IMR-90 (cell line): ENCODE measurements around the gene TMEM52. TPM values are rescaled to one million over a fixed set of nuclear protein-coding genes. Genes with fewer than 3 reads are reported as not detected.

Experiments
- ATAC-seq: fragments of 200-7000 bp; cut with Tn5 transposase; 2 replicates; pipeline ENCODE4 v1.9.1; 2020; ENCODE audit warnings: low read depth, mild to moderate bottlenecking, moderate library complexity
- BruUV-seq: library from RNA; stranded (reverse); fragments of 400-500 nt; replicated peaks from 2 replicates; lab custom pipeline; 2021; lab: Mats Ljungman, UMichigan
- CTCF ChIA-PET: fragments of 300-600 bp; formaldehyde crosslinking; extraction: SDS; loops from one replicate; lab custom pipeline; 2021; ENCODE audit warnings: antibody characterized with exemption; lab: Yijun Ruan, JAX
- POLR2A ChIA-PET: fragments of 300-600 bp; sonication (Branson Sonifier 250); formaldehyde crosslinking; loops from one replicate; lab custom pipeline; 2022; ENCODE audit warnings: antibody characterized with exemption; ENCODE audit not compliant: unreplicated experiment; lab: Charles Lee
- DNase-seq: peaks from one replicate; pipeline ENCODE4 v3.0.0; 2013
- H2AFZ ChIP-seq: replicated peaks from 2 replicates; pipeline ENCODE3; 2013; ENCODE audit warnings: low read length, mild to moderate bottlenecking; ENCODE audit not compliant: poor library complexity
- H2AK5ac ChIP-seq: 2 replicates; pipeline ENCODE4 v1.6.1; 2013; ENCODE audit warnings: low read depth, low read length, inconsistent platforms
- H2AK9ac ChIP-seq: replicated peaks from 2 replicates; pipeline ENCODE3; 2013; ENCODE audit warnings: mild to moderate bottlenecking, low read depth, low read length, moderate library complexity; ENCODE audit not compliant: poor library complexity
- H2BK120ac ChIP-seq: 2 replicates; pipeline ENCODE4 v1.6.1; 2013; ENCODE audit warnings: low read depth, low read length, inconsistent platforms
- H2BK15ac ChIP-seq: 3 replicates; pipeline ENCODE4 v1.6.1; 2013; ENCODE audit warnings: low read depth, low read length, inconsistent platforms
- H2BK20ac ChIP-seq: 2 replicates; pipeline ENCODE4 v1.6.1; 2013; ENCODE audit warnings: low read depth, mild to moderate bottlenecking, inconsistent platforms, low read length, moderate library complexity
- H2BK5ac ChIP-seq: 2 replicates; pipeline ENCODE4 v1.6.1; 2013; ENCODE audit warnings: mild to moderate bottlenecking, low read depth, low read length, inconsistent platforms; ENCODE audit not compliant: poor library complexity, severe bottlenecking
- H3K14ac ChIP-seq: replicated peaks from 2 replicates; pipeline ENCODE4 v1.6.1; 2013; ENCODE audit warnings: low read depth, low read length, inconsistent platforms
- H3K18ac ChIP-seq: 2 replicates; pipeline ENCODE4 v1.6.1; 2013; ENCODE audit warnings: low read depth, low read length, control low read depth
- H3K23ac ChIP-seq: 2 replicates; pipeline ENCODE4 v1.6.1; 2013; ENCODE audit warnings: low read depth, low read length, inconsistent platforms
- H3K27ac ChIP-seq: 2 replicates; pipeline ENCODE4 v1.5.1; 2013; ENCODE audit warnings: mild to moderate bottlenecking, control low read depth, low read length; ENCODE audit not compliant: insufficient read depth
- H3K27me3 ChIP-seq: 2 replicates; pipeline ENCODE4 v1.6.1; 2013; ENCODE audit warnings: low read length; ENCODE audit not compliant: control insufficient read depth, insufficient read depth
- H3K36me3 ChIP-seq: 2 replicates; pipeline ENCODE4 v1.6.1; 2013; ENCODE audit warnings: low read length, mixed read lengths; ENCODE audit not compliant: control insufficient read depth, insufficient read depth
- H3K4ac ChIP-seq: 2 replicates; pipeline ENCODE4 v1.6.1; 2013; ENCODE audit warnings: low read depth, low read length, inconsistent platforms
- H3K4me1 ChIP-seq: 2 replicates; pipeline ENCODE4 v1.6.1; 2013; ENCODE audit warnings: low read length, mixed read lengths; ENCODE audit not compliant: control insufficient read depth, insufficient read depth
- H3K4me2 ChIP-seq: 2 replicates; pipeline ENCODE4 v1.6.1; 2013; ENCODE audit warnings: low read depth, mild to moderate bottlenecking, control low read depth, low read length, moderate library complexity
- H3K4me3 ChIP-seq: 2 replicates; pipeline ENCODE4 v1.5.1; 2013; ENCODE audit warnings: low read depth, mild to moderate bottlenecking, control low read depth, low read length, moderate library complexity; ENCODE audit not compliant: insufficient read depth
- H3K56ac ChIP-seq: 2 replicates; pipeline ENCODE4 v1.6.1; 2013; ENCODE audit warnings: low read length, inconsistent platforms; ENCODE audit not compliant: insufficient read depth; ENCODE audit errors: extremely low read depth
- H3K79me1 ChIP-seq, 2 experiments: 2 replicates each; pipeline ENCODE4 v1.6.1; 2013; ENCODE audit warnings: low read length in 2 of 2, inconsistent platforms in 1 of 2, low read depth in 1 of 2
- H3K9ac ChIP-seq: 2 replicates; pipeline ENCODE4 v1.6.1; 2013; ENCODE audit warnings: low read depth, low read length, control low read depth
- H3K9me1 ChIP-seq: 2 replicates; pipeline ENCODE4 v1.6.1; 2013; ENCODE audit warnings: low read length, inconsistent platforms; ENCODE audit not compliant: insufficient read depth
- H3K9me3 ChIP-seq: 2 replicates; pipeline ENCODE4 v1.6.1; 2013; ENCODE audit warnings: low read length; ENCODE audit not compliant: control insufficient read depth, insufficient read depth
- H4K20me1 ChIP-seq: 2 replicates; pipeline ENCODE4 v1.6.1; 2013; ENCODE audit warnings: low read length, inconsistent platforms; ENCODE audit not compliant: insufficient read depth
- H4K5ac ChIP-seq: 2 replicates; pipeline ENCODE4 v1.6.1; 2013; ENCODE audit warnings: mild to moderate bottlenecking, low read depth, low read length, control low read depth
- H4K8ac ChIP-seq, 2 experiments: 2 replicates each; pipeline ENCODE4 v1.6.1; 2013; ENCODE audit warnings: low read depth in 2 of 2, low read length in 2 of 2, control low read depth in 1 of 2, inconsistent platforms in 1 of 2
- H4K91ac ChIP-seq: 2 replicates; pipeline ENCODE4 v1.6.1; 2013; ENCODE audit warnings: low read depth, low read length, inconsistent platforms; ENCODE audit not compliant: insufficient read depth
- CEBPB ChIP-seq: IDR thresholded peaks from 2 replicates; pipeline ENCODE4 v1.6.1; 2012; ENCODE audit warnings: low read depth, low read length, improper control_type of control experiment
- CHD1 ChIP-seq: IDR thresholded peaks from 2 replicates; pipeline ENCODE4 v1.6.1; 2012; ENCODE audit warnings: low read depth, low read length, improper control_type of control experiment
- CTCF ChIP-seq: conservative IDR thresholded peaks from 2 replicates; pipeline ENCODE4 v1.5.1; 2012; ENCODE audit warnings: mild to moderate bottlenecking, low read depth, low read length, improper control_type of control experiment
- ELK1 ChIP-seq: fragments of 150-350 bp; IDR thresholded peaks from 2 replicates; pipeline ENCODE4 v1.6.1; 2016; ENCODE audit warnings: low read depth, mild to moderate bottlenecking, low read length, moderate library complexity, borderline replicate concordance
- FOS ChIP-seq: fragments of 150-350 bp; IDR thresholded peaks from 2 replicates; pipeline ENCODE4 v1.6.1; 2016; ENCODE audit warnings: low read depth, low read length
- MAFK ChIP-seq: IDR thresholded peaks from 2 replicates; pipeline ENCODE4 v1.6.1; 2012; ENCODE audit warnings: low read depth, low read length, improper control_type of control experiment
- MXI1 ChIP-seq: IDR thresholded peaks from 2 replicates; pipeline ENCODE4 v1.6.1; 2012; ENCODE audit warnings: low read depth, mild to moderate bottlenecking, low read length, moderate library complexity, borderline replicate concordance
- NFE2L2 ChIP-seq: fragments of 150-350 bp; IDR thresholded peaks from 2 replicates; pipeline ENCODE4 v1.6.1; 2016; ENCODE audit warnings: low read depth, mild to moderate bottlenecking, low read length
- POLR2A ChIP-seq: IDR thresholded peaks from 2 replicates; pipeline ENCODE4 v1.6.1; 2012; ENCODE audit warnings: mild to moderate bottlenecking, low read depth, low read length
- RAD21 ChIP-seq: IDR thresholded peaks from 2 replicates; pipeline ENCODE4 v1.6.1; 2012; ENCODE audit warnings: low read length, improper control_type of control experiment
- SMC3 ChIP-seq: fragments of 150-350 bp; IDR thresholded peaks from 2 replicates; pipeline ENCODE4 v1.6.1; 2016; ENCODE audit warnings: low read depth, mild to moderate bottlenecking, antibody characterized with exemption, low read length, moderate library complexity
- USF2 ChIP-seq: fragments of 150-350 bp; IDR thresholded peaks from 2 replicates; pipeline ENCODE4 v1.6.1; 2017; ENCODE audit warnings: mild to moderate bottlenecking, antibody characterized with exemption, low read length, low read depth
- WGBS, 2 experiments: methylation state at CpG; one replicate each; pipeline versions ENCODE4 v1.1.5 to v1.1.7; 2013; ENCODE audit warnings: missing lambda C conversion rate in 2 of 2; ENCODE audit not compliant: insufficient read length in 1 of 2; ENCODE audit errors: extremely low coverage in 2 of 2; 5-methylcytosine and 5-hydroxymethylcytosine counted together
- dilution Hi-C: fragments of 300-500 bp; cut with HindIII; formaldehyde crosslinking; loops from one replicate; pipeline ENCODE4 v1.14.3; 2018; ENCODE audit warnings: low sequenced_read_pairs; ENCODE audit not compliant: unreplicated experiment
- in situ Hi-C: fragments of 300-500 bp; cut with MboI; formaldehyde crosslinking; loops from 3 replicates; pipeline ENCODE4 v1.14.3; 2019; ENCODE audit warnings: low sequenced_read_pairs, inconsistent platforms, mixed read lengths
- intact Hi-C: fragments of 100-400 bp; cut with micrococcal nuclease; formaldehyde crosslinking; loops from 2 replicates; pipeline ENCODE4 v1.10.0; 2022
- polyA plus RNA-seq, 3 experiments: library from polyadenylated mRNA; depleted of rRNA; stranded (reverse); fragments of >200 nt; gene quantifications; 2 replicates each; pipeline ENCODE4 v1.2.3, GENCODE V29; 2012; ENCODE audit warnings: low replicate concordance in 1 of 3
- total RNA-seq: library from RNA; depleted of rRNA; stranded (reverse); fragments of >200 nt; gene quantifications from 2 replicates; pipeline ENCODE4 v1.2.3, GENCODE V29; 2012

Gene TMEM52
- total and polyA plus RNA-seq, 2 of the 4 experiments (the other 2 are of a cell fraction) = 0.54 to 1.3 TPM

- in situ Hi-C loops = no loop called here
- Histone ChIP-seq H3K4me3 (no peak overlapping the region), H3K4me1 (no peaks in the 10 kb centered on the region), H2BK5ac (no peak overlapping the region), H4K91ac (no peak overlapping the region), H2BK15ac (no peak overlapping the region), H3K56ac (no peak overlapping the region), H3K4ac (no peak overlapping the region), H3K9me1 (no peaks in the 10 kb centered on the region), H3K27me3 (peaks cover 5% of the 10 kb centered on the region; the same call in 1 of the 2 replicates), H3K27ac (no peak overlapping the region), H3K4me2 (no peak overlapping the region), H3K79me1 (no peaks in the 10 kb centered on the region), H4K20me1 (no peaks in the 10 kb centered on the region), H4K8ac (no peak overlapping the region), H3K23ac (no peak overlapping the region), H2BK120ac (no peak overlapping the region), H2AK5ac (no peak overlapping the region), H4K5ac (no peak overlapping the region), H3K18ac (no peak overlapping the region), H2AFZ (no peak overlapping the region), H3K9ac (no peak overlapping the region), H3K36me3 (no peaks in the 10 kb centered on the region), H3K14ac (no peak overlapping the region), H3K9me3 (no peaks in the 10 kb centered on the region), H2AK9ac (no peak overlapping the region), H2BK20ac (no peak overlapping the region)
- BruUV-seq = no TSS peak
- DNase-seq (no peak), ATAC-seq (no peak)
- intact Hi-C loops = no loop called here
- dilution Hi-C loops = no loop called here
- no peak for TF ChIP-seq POLR2A
- no peak for TF ChIP-seq FOS
- TF ChIP-seq ELK1 = no peak
- no peak for TF ChIP-seq MAFK
- no peak for TF ChIP-seq NFE2L2
- no peak for TF ChIP-seq CEBPB
- no peak for TF ChIP-seq CHD1
- TF ChIP-seq CTCF = no peak
- no peak for TF ChIP-seq RAD21
- TF ChIP-seq MXI1 = no peak
- no peak for TF ChIP-seq USF2
- no peak for TF ChIP-seq SMC3
- POLR2A ChIA-PET = no interaction called here
- CTCF ChIA-PET = no interaction called here
- 71% methylated on average over 11 of the region's 21 CpGs; no CpG with 5 or more reads in 1 of the 2 experiments for WGBS, 2 experiments
Measured at GRCh38 chr1:1926886-1927660, 8.0 kb upstream of the TMEM52 start.
